Measurements from ENCODE around the gene ATG4C.
"Not testable (repeated sequence)": the region's sequence is repeated elsewhere in the genome, so short reads cannot be mapped to it uniquely, and the experiment has no call there.

Gene ATG4C

GRCh38 chr1:62778208-62778607 lies 5.7 kb upstream of the ATG4C start:
- DNase-seq: no peak

GRCh38 chr1:62781841-62782543 lies 1.9 kb upstream of the ATG4C start:
- no peak for DNase-seq

DNA sequence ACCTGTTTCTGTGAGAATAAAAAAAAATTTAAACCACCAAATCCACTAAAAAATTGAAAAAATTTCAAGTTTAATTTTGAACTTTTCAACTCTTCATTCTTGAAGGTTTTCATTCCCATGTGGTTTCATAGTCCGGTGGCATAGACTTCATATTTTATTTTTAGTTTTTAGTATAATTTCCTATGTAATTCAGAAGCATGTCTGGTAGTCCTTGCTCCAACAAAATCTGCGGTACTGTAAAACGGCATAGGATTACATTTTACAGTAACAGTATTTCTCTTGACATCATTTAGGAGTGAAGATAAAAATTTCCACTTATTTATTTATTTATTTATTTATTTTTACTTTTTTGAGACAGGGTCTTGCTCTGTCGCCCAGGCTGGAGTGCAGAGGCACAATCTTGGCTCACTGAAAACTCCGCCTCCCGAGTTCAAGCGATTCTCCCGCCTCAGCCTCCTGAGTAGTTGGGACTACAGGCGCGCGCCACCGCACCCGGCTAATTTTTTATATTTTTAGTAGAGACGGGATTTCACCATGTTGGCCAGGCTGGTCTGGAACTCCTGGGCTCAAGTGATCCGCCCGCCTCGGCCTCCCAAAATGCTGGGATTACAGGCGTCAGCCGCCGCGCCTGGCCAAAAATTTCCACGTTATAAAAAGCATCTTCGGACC lies 1.3 kb upstream of the ATG4C start:
- DNase-seq: not testable (repeated sequence)

GRCh38 chr1:62784509-62785365 lies 805 bp downstream of the ATG4C start:
- DNase-seq: peak in 1 of 2 experiments; percentile 56

GRCh38 chr1:62790716-62791115 lies 6.8 kb downstream of the ATG4C start:
- DNase-seq: no peak

DNA sequence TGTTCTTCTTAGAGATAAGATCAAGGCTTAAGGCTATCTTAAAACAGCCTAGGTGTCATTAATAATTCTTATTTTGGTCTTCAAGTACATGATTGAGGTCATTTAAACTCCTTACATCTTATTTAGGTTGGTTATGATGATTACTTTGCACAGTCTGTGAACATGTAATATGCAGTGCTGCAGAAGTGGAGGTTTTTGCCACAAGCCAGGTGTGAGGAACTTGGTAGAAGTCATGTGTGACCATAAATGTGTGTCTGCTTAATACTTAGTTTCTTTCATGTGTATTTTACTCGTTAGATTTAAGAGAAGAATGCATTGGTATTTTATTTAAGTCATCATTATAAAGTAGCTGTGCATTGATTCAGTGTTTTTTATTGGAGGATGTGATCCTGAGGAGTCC lies 10.1 kb downstream of the ATG4C start:
- DNase-seq: no peak

DNA sequence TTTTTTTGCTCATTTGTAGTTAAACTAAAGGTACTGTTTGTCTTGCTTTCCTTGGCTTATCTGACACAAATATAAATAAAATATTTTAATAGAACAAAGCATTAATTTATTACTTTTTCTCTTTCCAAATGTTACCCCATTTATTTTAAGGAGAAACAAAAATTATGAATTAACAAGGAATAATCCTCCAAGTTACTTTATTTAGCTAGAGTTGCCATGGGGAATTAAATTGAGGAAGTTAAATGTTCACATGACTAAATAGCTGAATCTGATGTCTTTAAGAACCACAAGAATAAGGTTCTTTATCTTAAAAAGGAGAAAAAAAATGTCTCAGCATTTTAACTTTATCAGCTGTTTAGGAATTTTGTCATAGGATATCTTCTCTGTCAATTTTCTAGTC lies 12.3 kb downstream of the ATG4C start:
- no peak for DNase-seq

- DNase-seq: no peak
Observed at GRCh38 chr1:62799688-62800087, 15.8 kb downstream of the ATG4C start.

DNA sequence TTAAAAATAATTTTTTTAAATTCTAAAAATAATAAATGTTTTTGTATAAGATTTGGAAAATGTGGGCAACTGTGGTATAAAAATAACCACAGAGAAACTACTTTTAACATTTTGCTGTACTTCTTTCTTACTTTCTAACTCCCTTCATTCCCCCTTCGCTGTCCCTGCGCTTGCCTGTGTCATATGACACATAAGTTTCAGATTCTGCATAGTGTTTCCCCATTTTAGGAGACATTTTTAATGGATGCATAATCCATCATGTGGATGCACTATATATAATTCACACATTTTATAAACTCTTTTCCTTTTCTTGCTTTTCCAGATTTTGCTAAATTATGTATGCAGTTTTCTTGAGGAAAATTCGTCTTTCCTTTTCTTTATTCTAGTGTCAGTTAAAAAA lies 16.3 kb downstream of the ATG4C start:
- DNase-seq: no peak

GRCh38 chr1:62800825-62801306 lies 16.9 kb downstream of the ATG4C start:
- no peak for DNase-seq

- no peak for DNase-seq
Observed at GRCh38 chr1:62809788-62810187, 25.9 kb downstream of the ATG4C start.

DNA sequence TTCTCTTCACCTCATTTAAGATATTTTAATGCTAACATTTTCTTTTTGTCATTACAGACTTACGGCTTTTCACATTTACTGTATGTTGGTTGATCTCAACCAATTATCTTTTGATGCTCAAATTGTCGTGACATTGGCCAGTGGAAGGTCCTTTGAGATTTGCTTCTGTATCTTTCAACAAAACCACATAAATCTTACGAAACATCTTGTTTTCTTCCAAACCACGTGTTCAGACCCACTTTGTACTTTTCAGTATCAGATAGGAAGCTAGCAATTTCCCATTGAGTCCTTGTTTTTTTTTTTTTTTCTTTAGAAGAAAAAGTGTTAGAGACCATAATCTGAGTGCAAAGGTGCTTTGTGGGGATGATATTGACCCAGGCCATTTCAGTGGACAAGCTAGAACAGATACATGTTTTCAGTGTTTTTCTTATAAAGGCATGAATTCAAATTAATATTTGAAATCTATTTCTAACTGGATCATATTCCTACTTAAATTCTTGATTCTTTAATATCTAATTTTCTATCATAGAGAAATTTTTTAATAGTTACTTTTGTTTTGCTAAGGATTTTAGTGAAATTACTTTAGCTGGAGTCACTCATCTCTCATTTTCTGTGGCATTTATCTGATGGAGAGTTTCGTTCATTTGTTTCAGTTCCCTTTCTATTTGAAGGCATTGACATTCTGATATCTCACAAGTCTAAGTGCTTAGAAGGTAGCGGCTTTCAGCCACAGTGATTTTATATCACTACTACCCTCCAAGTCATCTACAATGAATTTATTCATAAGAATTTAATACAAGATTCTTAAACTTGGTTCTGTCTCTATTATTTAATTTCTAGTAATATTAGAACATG lies 26.7 kb downstream of the ATG4C start:
- DNase-seq: no peak

GRCh38 chr1:62823556-62823955 lies 39.6 kb downstream of the ATG4C start:
- no peak for DNase-seq

- DNase-seq: no peak
Observed at GRCh38 chr1:62826901-62827300, 43.0 kb downstream of the ATG4C start.

DNA sequence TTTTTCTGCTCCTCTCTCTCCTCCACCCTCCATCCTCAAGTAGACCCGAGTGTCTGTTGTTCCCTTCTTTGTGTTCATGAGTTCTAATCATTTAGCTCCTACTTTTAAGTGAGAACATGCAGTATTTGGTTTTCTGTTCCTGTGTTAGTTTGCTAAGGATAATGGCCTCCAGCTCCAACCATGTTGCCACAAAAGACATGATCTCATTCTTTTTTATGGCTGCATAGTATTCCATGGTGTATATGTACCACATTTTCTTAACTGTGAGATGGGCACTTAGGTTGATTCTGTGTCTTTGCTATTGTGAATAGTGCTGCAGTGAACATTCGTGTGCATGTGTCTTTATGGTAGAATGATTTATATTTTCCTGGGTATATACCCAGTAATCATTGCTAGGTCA lies 43.9 kb downstream of the ATG4C start:
- DNase-seq: not testable (repeated sequence)

- DNase-seq: no peak
Observed at GRCh38 chr1:62832276-62832675, 48.3 kb downstream of the ATG4C start.

DNA sequence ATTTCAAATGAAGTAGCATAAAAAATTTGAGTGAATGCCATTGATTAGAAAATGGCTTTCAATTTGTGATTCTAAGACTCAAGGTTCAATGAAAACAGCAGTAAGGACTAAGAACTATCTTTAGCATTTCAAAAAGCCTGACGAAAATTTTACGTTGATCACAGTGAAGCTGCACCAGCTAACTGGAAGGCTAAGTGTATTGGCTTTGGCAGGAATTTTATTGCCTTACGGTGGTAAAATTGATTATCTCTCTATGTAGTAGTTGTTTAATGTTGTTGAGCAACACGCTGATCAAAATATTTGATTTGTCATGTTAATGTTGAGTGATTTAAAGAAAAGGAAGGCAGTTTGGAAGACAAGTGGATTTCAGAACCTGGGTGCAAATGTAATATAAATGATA lies 49.6 kb downstream of the ATG4C start:
- DNase-seq: no peak

GRCh38 chr1:62834400-62834961 lies 50.5 kb downstream of the ATG4C start:
- no peak for DNase-seq

GRCh38 chr1:62836856-62837540 lies 53.1 kb downstream of the ATG4C start:
- DNase-seq: no peak

- DNase-seq: no peak
Observed at GRCh38 chr1:62840555-62840954, 56.6 kb downstream of the ATG4C start.

DNA sequence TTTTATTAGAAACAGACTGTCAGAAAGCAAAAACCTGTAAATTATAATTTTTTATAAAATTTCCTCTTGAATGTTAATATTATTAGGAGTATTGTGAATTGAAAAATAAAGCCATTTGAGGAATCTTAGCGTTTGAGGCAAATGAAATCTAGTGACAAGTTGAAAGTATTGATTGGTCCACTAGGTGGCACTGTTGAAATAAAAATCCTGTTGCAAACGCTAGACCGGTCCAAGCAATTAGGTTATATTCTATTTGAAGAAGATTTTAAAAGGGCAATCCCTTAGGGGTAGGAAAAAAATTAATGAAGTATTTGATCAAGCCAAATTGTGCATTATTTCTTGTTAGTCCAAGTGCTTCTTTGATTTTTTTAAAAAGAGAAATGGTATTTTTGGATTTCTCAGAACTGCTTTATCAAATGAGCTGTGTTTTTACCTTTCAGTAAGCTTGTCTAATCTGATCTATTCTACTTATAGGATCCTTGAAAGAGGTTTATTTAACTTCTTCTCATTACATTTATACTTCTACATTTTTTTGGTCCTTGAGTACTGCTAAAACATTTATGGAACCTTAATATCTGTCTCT lies 57.7 kb downstream of the ATG4C start:
- peak; percentile 52 to 73 for DNase-seq

Measured in NCI-H446 (cell line).